K562 (cell line): Measurements from ENCODE around the gene SRRT. TPM values are rescaled to one million over a fixed set of nuclear protein-coding genes. Genes with fewer than 3 reads are reported as not detected.

Experiments used
- ATAC-seq: fragments of 200-7000 bp; cut with Tn5 transposase; 3 replicates; pipeline ENCODE4 v1.9.1; 2020; ENCODE audit warnings: moderate library complexity
- BruUV-seq: library from RNA; stranded (reverse); fragments of 400-500 nt; replicated peaks from 2 replicates; lab custom pipeline; 2021; lab: Mats Ljungman, UMichigan
- CTCF ChIA-PET: fragments of 300-600 bp; formaldehyde crosslinking; extraction: SDS; loops from one replicate; lab custom pipeline; 2021; ENCODE audit warnings: low intra/inter-chr PET ratio; lab: Yijun Ruan, JAX
- POLR2A ChIA-PET: fragments of 300-600, 350-650 bp; sonication (Branson Sonifier 250); formaldehyde crosslinking; extraction: SDS; loops from one replicate; lab custom pipeline; 2021; ENCODE audit warnings: antibody characterized with exemption, inconsistent platforms; lab: Yijun Ruan, JAX
- DNase-seq, 4 experiments: peaks; one replicate each; pipeline versions ENCODE4 v3.0.0 to v3.0.0-alpha.2; 2011 to 2018; ENCODE audit warnings: low spot score in 3 of 4, mixed read lengths in 3 of 4; ENCODE audit errors: extremely low read depth in 1 of 4
- FAIRE-seq: peaks from 2 replicates; lab custom pipeline; 2011; peaks lifted over from hg19 to GRCh38; lab: Jason Lieb, UNC
- H2AFZ ChIP-seq: 2 replicates; pipeline ENCODE4 v1.6.0; 2011; ENCODE audit warnings: low read depth, low read length, control low read depth, inconsistent platforms
- H3K27ac ChIP-seq: fragments of 200-600 bp; 3 replicates; pipeline ENCODE4 v1.8.0; 2011; ENCODE audit warnings: low read depth, mild to moderate bottlenecking, control low read depth, inconsistent platforms, low read length, moderate library complexity, mixed read lengths; ENCODE audit errors: extremely low read depth
- H3K27me3 ChIP-seq, 2 experiments: fragments of 300-600 bp in 1 of 2; 2 replicates in 1 of 2; 3 replicates in 1 of 2; pipeline versions ENCODE4 v1.6.0 to v1.8.0; 2011; ENCODE audit warnings: inconsistent platforms in 2 of 2, low read length in 2 of 2, mild to moderate bottlenecking in 1 of 2, mixed read lengths in 1 of 2, moderate library complexity in 1 of 2; ENCODE audit not compliant: control insufficient read depth in 2 of 2, insufficient read depth in 2 of 2
- H3K36me3 ChIP-seq: fragments of 300-600 bp; 3 replicates; pipeline ENCODE4 v1.8.0; 2011; ENCODE audit warnings: mild to moderate bottlenecking, low read length, inconsistent platforms; ENCODE audit not compliant: control insufficient read depth, insufficient read depth
- H3K4me1 ChIP-seq, 2 experiments: fragments of 200-600 bp in 1 of 2; replicated peaks in 1 of 2; 2 replicates in 1 of 2; 3 replicates in 1 of 2; pipeline versions ENCODE4 v1.5.1 to v1.8.0; 2011; ENCODE audit warnings: inconsistent platforms in 2 of 2, low read length in 2 of 2, mild to moderate bottlenecking in 1 of 2, mixed read lengths in 1 of 2, moderate library complexity in 1 of 2; ENCODE audit not compliant: control insufficient read depth in 2 of 2, insufficient read depth in 2 of 2
- H3K4me2 ChIP-seq: 2 replicates; pipeline ENCODE4 v1.6.1; 2011; ENCODE audit warnings: low read length, control low read depth, inconsistent platforms, mixed read lengths; ENCODE audit not compliant: insufficient read depth
- H3K4me3 ChIP-seq: fragments of 200-600 bp; sonication (generic), shearing (Covaris generic); 2 replicates; pipeline ENCODE4 v1.5.1; 2016; ENCODE audit warnings: control low read depth, inconsistent platforms
- H3K79me2 ChIP-seq: fragments of 200-600 bp; 3 replicates; pipeline ENCODE4 v1.8.0; 2011; ENCODE audit warnings: low read length, inconsistent platforms; ENCODE audit not compliant: control insufficient read depth, insufficient read depth
- H3K9ac ChIP-seq, 2 experiments: 2 replicates each; pipeline versions ENCODE4 v1.6.0 to v1.6.1; 2011; ENCODE audit warnings: low read depth in 2 of 2, low read length in 2 of 2, control low read depth in 1 of 2, inconsistent platforms in 1 of 2, mild to moderate bottlenecking in 1 of 2, mixed read lengths in 1 of 2; ENCODE audit not compliant: insufficient read depth in 1 of 2
- H3K9me1 ChIP-seq: one replicate; pipeline ENCODE4 v1.6.0; 2011; ENCODE audit warnings: inconsistent platforms, mild to moderate bottlenecking, low read length, moderate library complexity; ENCODE audit not compliant: control insufficient read depth, insufficient read depth
- H3K9me3 ChIP-seq: replicated peaks from 2 replicates; pipeline ENCODE4 v1.5.1; 2011; ENCODE audit warnings: low read depth, low read length, inconsistent platforms; ENCODE audit not compliant: control insufficient read depth, insufficient read depth
- H4K20me1 ChIP-seq: replicated peaks from 2 replicates; pipeline ENCODE4 v1.6.1; 2011; ENCODE audit warnings: low read length, inconsistent platforms, mixed read lengths; ENCODE audit not compliant: control insufficient read depth, insufficient read depth
- MAX ChIP-seq: sonication (generic); formaldehyde crosslinking; IDR thresholded peaks from 2 replicates; pipeline ENCODE4 v1.9.0; 2022; ENCODE audit warnings: mild to moderate bottlenecking, missing genetic modification reagents
- NFXL1 ChIP-seq: fragments of 450-650 bp; formaldehyde crosslinking; IDR thresholded peaks from 2 replicates; pipeline ENCODE4 v1.4.0; 2021; ENCODE audit warnings: mild to moderate bottlenecking
- ZNF398 ChIP-seq: fragments of 250-450 bp; sonication (Bioruptor Pico); IDR thresholded peaks from 2 replicates; pipeline ENCODE4 v1.8.0; 2021; ENCODE audit warnings: moderate library complexity, mild to moderate bottlenecking, inconsistent platforms
- whole genome bisulfite sequencing: fragments of 100-300 bp; shearing (Covaris generic); methylation state at CpG from one replicate; pipeline ENCODE4 v1.1.6; 2016; ENCODE audit warnings: low coverage, mixed read lengths; ENCODE audit not compliant: insufficient coverage; ENCODE audit errors: missing lambda C conversion rate; 5-methylcytosine and 5-hydroxymethylcytosine counted together
- in situ Hi-C: fragments of 300-500 bp; cut with MboI; formaldehyde crosslinking; loops from 4 replicates; pipeline ENCODE4 v1.15.0; 2018; ENCODE audit warnings: inconsistent platforms, mixed read lengths
- intact Hi-C: fragments of 100-400 bp; cut with micrococcal nuclease; formaldehyde crosslinking; loops from 2 replicates; pipeline ENCODE4 v1.14.2; 2022
- polyA plus RNA-seq, 8 experiments: library from polyadenylated mRNA; depleted of rRNA in 4 of 8; stranded (reverse) in 5 of 8; unstranded in 3 of 8; fragments of >200 nt; fragmentation: Nextera tagmentation in 2 of 8; fragmentation: Illumina TruSeq in 1 of 8; extraction: Ambion mirVana in 2 of 8; extraction: Trizol in 1 of 8; gene quantifications; 2 replicates each; pipeline versions ENCODE4 v1.2.1 to v1.2.3, GENCODE V29; 2011 to 2014; ENCODE audit warnings: inconsistent platforms in 1 of 8, missing spikeins in 1 of 8
- total RNA-seq, 7 experiments: library from RNA; depleted of rRNA in 6 of 7; stranded (reverse); fragments of >200 nt in 6 of 7; fragmentation: Illumina TruSeq in 2 of 7; extraction: Trizol in 2 of 7; gene quantifications; 2 replicates each; pipeline versions ENCODE4 v1.2.1 to v1.2.3, GENCODE V29; 2011 to 2021; ENCODE audit warnings: low replicate concordance in 1 of 7
- TF ChIP-seq, protein P1 (sequence below): fragments of 200-600 bp; sonication (generic); IDR thresholded peaks from one replicate; pipeline ENCODE4 v1.6.1; 2012; ENCODE audit warnings: mild to moderate bottlenecking, low read depth, low read length, inconsistent platforms

The SRRT gene
- total and polyA plus RNA-seq, 9 of the 15 experiments (the other 6 are each of a cell fraction or from before 2014, with no cell fraction given) = 10.3 to 263 (median 84.4) TPM

DNA sequence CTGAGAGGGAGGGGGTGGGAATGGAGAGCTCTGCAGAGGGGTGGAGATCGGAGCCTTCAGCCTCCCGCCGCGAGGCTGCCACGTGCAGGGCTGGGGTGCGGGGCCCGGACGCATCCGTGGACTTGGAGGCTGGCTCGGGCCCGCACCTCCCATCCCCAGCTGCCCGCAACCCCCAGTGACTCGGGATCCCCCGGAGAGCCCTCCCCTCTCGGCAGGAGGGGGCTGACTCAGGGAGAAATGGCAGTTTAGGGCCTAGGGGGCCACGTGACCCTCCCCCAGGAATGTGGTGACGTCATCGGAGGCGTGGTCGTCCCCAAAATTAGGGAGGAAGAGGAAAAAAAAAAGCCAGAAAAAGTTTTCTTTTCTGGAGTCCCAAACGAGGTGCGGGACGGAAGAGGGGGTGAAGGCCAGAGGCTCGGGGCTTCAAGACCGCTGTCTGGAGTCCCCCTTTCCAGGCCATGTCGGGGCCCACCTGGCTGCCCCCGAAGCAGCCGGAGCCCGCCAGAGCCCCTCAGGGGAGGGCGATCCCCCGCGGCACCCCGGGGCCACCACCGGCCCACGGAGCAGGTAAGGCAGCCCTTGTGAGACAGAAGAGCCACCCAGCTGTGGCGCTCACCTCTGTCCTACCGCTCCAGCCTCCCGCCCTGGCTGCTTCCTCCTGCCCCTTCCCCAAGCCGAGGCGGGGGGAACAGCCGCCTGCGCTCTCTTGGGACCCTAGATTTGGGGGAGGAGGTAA is 7.7 kb upstream of the SRRT start, which contains the start of gene TRIP6:
Gene TRIP6 (plus strand): TSS at position 348 of the 736 bp plus-strand sequence. CDS start 111 bp downstream, at position 459.
- ChIA-PET CTCF (no interaction called here), POLR2A (interaction anchor here (0.6 to 1.0 kb wide), 4 partner anchors 11 to 438 kb away, joined by 3 to 6 read pairs (median 3); no protein-coding TSS in a partner anchor)
- no peaks in the 10 kb centered on the region for H3K27me3 ChIP-seq
- peak within 1 kb of the TSS; percentile 90 for H3K4me3 ChIP-seq
- H3K27ac ChIP-seq = peak within 1 kb of the TSS; percentile 97
- no peaks in the 10 kb centered on the region for H3K9me3 ChIP-seq
- H2AFZ ChIP-seq = peak within 1 kb of the TSS; percentile 82
- H3K4me1 ChIP-seq = peaks cover 18 to 52% of the 10 kb centered on the region in 2 experiments
- ATAC-seq (peak; percentile 87), FAIRE-seq (peak; percentile 91), DNase-seq (peak; percentile 97 to 99 (median 99))
- 1% methylated on average over 39 of the region's 42 CpGs for WGBS
- H4K20me1 ChIP-seq = no peaks in the 10 kb centered on the region
- H3K36me3 ChIP-seq = peaks cover 47% of the 10 kb centered on the region; the same call in 2 of the 3 replicates
- H3K4me2 ChIP-seq = peak within 1 kb of the TSS; percentile 95
- H3K9me1 ChIP-seq = no peaks in the 10 kb centered on the region
- H3K79me2 ChIP-seq = peaks cover 31% of the 10 kb centered on the region
- BruUV-seq = TSS peak; percentile 85
- in situ Hi-C loops (no loop called here), intact Hi-C loops (no loop called here)
- H3K9ac ChIP-seq = peak within 1 kb of the TSS; percentile 98
- TF ChIP-seq, protein P1, sequence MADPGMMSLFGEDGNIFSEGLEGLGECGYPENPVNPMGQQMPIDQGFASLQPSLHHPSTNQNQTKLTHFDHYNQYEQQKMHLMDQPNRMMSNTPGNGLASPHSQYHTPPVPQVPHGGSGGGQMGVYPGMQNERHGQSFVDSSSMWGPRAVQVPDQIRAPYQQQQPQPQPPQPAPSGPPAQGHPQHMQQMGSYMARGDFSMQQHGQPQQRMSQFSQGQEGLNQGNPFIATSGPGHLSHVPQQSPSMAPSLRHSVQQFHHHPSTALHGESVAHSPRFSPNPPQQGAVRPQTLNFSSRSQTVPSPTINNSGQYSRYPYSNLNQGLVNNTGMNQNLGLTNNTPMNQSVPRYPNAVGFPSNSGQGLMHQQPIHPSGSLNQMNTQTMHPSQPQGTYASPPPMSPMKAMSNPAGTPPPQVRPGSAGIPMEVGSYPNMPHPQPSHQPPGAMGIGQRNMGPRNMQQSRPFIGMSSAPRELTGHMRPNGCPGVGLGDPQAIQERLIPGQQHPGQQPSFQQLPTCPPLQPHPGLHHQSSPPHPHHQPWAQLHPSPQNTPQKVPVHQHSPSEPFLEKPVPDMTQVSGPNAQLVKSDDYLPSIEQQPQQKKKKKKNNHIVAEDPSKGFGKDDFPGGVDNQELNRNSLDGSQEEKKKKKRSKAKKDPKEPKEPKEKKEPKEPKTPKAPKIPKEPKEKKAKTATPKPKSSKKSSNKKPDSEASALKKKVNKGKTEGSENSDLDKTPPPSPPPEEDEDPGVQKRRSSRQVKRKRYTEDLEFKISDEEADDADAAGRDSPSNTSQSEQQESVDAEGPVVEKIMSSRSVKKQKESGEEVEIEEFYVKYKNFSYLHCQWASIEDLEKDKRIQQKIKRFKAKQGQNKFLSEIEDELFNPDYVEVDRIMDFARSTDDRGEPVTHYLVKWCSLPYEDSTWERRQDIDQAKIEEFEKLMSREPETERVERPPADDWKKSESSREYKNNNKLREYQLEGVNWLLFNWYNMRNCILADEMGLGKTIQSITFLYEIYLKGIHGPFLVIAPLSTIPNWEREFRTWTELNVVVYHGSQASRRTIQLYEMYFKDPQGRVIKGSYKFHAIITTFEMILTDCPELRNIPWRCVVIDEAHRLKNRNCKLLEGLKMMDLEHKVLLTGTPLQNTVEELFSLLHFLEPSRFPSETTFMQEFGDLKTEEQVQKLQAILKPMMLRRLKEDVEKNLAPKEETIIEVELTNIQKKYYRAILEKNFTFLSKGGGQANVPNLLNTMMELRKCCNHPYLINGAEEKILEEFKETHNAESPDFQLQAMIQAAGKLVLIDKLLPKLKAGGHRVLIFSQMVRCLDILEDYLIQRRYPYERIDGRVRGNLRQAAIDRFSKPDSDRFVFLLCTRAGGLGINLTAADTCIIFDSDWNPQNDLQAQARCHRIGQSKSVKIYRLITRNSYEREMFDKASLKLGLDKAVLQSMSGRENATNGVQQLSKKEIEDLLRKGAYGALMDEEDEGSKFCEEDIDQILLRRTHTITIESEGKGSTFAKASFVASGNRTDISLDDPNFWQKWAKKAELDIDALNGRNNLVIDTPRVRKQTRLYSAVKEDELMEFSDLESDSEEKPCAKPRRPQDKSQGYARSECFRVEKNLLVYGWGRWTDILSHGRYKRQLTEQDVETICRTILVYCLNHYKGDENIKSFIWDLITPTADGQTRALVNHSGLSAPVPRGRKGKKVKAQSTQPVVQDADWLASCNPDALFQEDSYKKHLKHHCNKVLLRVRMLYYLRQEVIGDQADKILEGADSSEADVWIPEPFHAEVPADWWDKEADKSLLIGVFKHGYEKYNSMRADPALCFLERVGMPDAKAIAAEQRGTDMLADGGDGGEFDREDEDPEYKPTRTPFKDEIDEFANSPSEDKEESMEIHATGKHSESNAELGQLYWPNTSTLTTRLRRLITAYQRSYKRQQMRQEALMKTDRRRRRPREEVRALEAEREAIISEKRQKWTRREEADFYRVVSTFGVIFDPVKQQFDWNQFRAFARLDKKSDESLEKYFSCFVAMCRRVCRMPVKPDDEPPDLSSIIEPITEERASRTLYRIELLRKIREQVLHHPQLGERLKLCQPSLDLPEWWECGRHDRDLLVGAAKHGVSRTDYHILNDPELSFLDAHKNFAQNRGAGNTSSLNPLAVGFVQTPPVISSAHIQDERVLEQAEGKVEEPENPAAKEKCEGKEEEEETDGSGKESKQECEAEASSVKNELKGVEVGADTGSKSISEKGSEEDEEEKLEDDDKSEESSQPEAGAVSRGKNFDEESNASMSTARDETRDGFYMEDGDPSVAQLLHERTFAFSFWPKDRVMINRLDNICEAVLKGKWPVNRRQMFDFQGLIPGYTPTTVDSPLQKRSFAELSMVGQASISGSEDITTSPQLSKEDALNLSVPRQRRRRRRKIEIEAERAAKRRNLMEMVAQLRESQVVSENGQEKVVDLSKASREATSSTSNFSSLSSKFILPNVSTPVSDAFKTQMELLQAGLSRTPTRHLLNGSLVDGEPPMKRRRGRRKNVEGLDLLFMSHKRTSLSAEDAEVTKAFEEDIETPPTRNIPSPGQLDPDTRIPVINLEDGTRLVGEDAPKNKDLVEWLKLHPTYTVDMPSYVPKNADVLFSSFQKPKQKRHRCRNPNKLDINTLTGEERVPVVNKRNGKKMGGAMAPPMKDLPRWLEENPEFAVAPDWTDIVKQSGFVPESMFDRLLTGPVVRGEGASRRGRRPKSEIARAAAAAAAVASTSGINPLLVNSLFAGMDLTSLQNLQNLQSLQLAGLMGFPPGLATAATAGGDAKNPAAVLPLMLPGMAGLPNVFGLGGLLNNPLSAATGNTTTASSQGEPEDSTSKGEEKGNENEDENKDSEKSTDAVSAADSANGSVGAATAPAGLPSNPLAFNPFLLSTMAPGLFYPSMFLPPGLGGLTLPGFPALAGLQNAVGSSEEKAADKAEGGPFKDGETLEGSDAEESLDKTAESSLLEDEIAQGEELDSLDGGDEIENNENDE = no peak
- no peak for TF ChIP-seq ZNF398 (CRISPR knock-in tag)
- no peak for TF ChIP-seq NFXL1
- TF ChIP-seq MAX = peak; percentile 93
